SK-N-SH (cell line): Measurements from ENCODE around the gene RASGRF1. TPM values are rescaled to one million over a fixed set of nuclear protein-coding genes. Genes with fewer than 3 reads are reported as not detected.

Experiments
- CTCF ChIA-PET: fragments of 300-600, 350-600 bp; formaldehyde crosslinking; extraction: SDS; loops from one replicate; lab custom pipeline; 2021; lab: Yijun Ruan, JAX
- POLR2A ChIA-PET: fragments of 350-600 bp; sonication (Branson Sonifier 250); formaldehyde crosslinking; extraction: SDS; loops from one replicate; lab custom pipeline; 2020; ENCODE audit warnings: antibody characterized with exemption, inconsistent platforms; lab: Yijun Ruan, JAX
- DNase-seq: peaks from one replicate; pipeline ENCODE4 v3.0.0; 2012
- H2AFZ ChIP-seq: fragments of 200-600 bp; sonication (generic); 2 replicates; pipeline ENCODE4 v1.8.1; 2016; ENCODE audit warnings: antibody characterized with exemption, mild to moderate bottlenecking, low read depth
- H3F3A ChIP-seq: fragments of 200-600 bp; sonication (generic); replicated peaks from 2 replicates; pipeline ENCODE3; 2016; ENCODE audit warnings: antibody characterized with exemption, mild to moderate bottlenecking; ENCODE audit not compliant: insufficient read depth
- H3K27ac ChIP-seq, 2 experiments: fragments of 200-500 bp in 1 of 2; fragments of 200-600 bp in 1 of 2; sonication (Bioruptor generic) in 1 of 2; sonication (generic), shearing (Covaris generic) in 1 of 2; 2 replicates each; pipeline versions ENCODE4 v1.5.1 to v1.6.1; 2014 to 2016; ENCODE audit warnings: low read depth in 2 of 2, inconsistent platforms in 1 of 2, low read length in 1 of 2, mild to moderate bottlenecking in 1 of 2, mixed read lengths in 1 of 2
- H3K27me3 ChIP-seq: fragments of 200-600 bp; sonication (generic), shearing (Covaris generic); 2 replicates; pipeline ENCODE4 v1.6.1; 2016; ENCODE audit warnings: mixed run types; ENCODE audit not compliant: insufficient read depth
- H3K36me3 ChIP-seq, 2 experiments: fragments of 200-500 bp in 1 of 2; fragments of 200-600 bp in 1 of 2; sonication (Bioruptor generic) in 1 of 2; sonication (generic) in 1 of 2; replicated peaks in 1 of 2; 2 replicates each; pipeline versions ENCODE3 to v1.5.1; 2014 to 2016; ENCODE audit warnings: low read length in 1 of 2, mild to moderate bottlenecking in 1 of 2; ENCODE audit not compliant: insufficient read depth in 2 of 2, control insufficient read depth in 1 of 2
- H3K4me1 ChIP-seq, 2 experiments: fragments of 200-500 bp in 1 of 2; fragments of 200-600 bp in 1 of 2; sonication (Bioruptor generic) in 1 of 2; sonication (generic), shearing (Covaris generic) in 1 of 2; 2 replicates each; pipeline versions ENCODE4 v1.5.1 to v1.6.1; 2014 to 2016; ENCODE audit warnings: low read depth in 1 of 2, low read length in 1 of 2, mixed run types in 1 of 2; ENCODE audit not compliant: insufficient read depth in 2 of 2, control insufficient read depth in 1 of 2
- H3K4me2 ChIP-seq: fragments of 200-600 bp; sonication (generic), shearing (Covaris generic); 2 replicates; pipeline ENCODE4 v1.6.1; 2017; ENCODE audit warnings: mixed run types
- H3K4me3 ChIP-seq, 2 experiments: fragments of 200-500 bp in 1 of 2; fragments of 200-600 bp in 1 of 2; sonication (Bioruptor generic) in 1 of 2; sonication (generic), shearing (Covaris generic) in 1 of 2; 2 replicates each; pipeline versions ENCODE4 v1.5.1 to v1.8.1; 2014 to 2016; ENCODE audit warnings: low read depth in 2 of 2, inconsistent platforms in 1 of 2, low read length in 1 of 2, mild to moderate bottlenecking in 1 of 2, mixed read lengths in 1 of 2, moderate library complexity in 1 of 2
- H3K79me2 ChIP-seq: fragments of 200-600 bp; sonication (generic); 2 replicates; pipeline ENCODE4 v1.8.1; 2017; ENCODE audit warnings: mild to moderate bottlenecking; ENCODE audit not compliant: insufficient read depth
- H3K9ac ChIP-seq: fragments of 200-600 bp; sonication (generic); 2 replicates; pipeline ENCODE4 v1.6.1; 2017; ENCODE audit warnings: mixed run types
- H3K9me2 ChIP-seq: fragments of 200-600 bp; sonication (generic); 2 replicates; pipeline ENCODE4 v1.6.1; 2017; ENCODE audit warnings: mixed run types
- H3K9me3 ChIP-seq: fragments of 200-600 bp; sonication (generic); 2 replicates; pipeline ENCODE4 v1.6.1; 2017; ENCODE audit warnings: mixed run types, mild to moderate bottlenecking, moderate library complexity
- H4K20me1 ChIP-seq: fragments of 200-600 bp; sonication (generic); 2 replicates; pipeline ENCODE4 v1.6.1; 2017; ENCODE audit warnings: mild to moderate bottlenecking, mixed run types; ENCODE audit not compliant: insufficient read depth
- ELF1 ChIP-seq: IDR thresholded peaks from 2 replicates; pipeline ENCODE4 v1.4.0; 2012
- EP300 ChIP-seq, 2 experiments: IDR thresholded peaks; 2 replicates each; pipeline versions ENCODE4 v1.4.0 to v1.6.1; 2012; ENCODE audit warnings: borderline replicate concordance in 1 of 2, low read depth in 1 of 2, low read length in 1 of 2
- EZH2phosphoT487 ChIP-seq: fragments of 200-600 bp; sonication (generic); IDR thresholded peaks from 2 replicates; pipeline ENCODE4 v1.6.1; 2017; ENCODE audit warnings: low read depth, mixed run types, mild to moderate bottlenecking, antibody characterized with exemption, moderate library complexity, borderline replicate concordance
- FOXM1 ChIP-seq: IDR thresholded peaks from 2 replicates; pipeline ENCODE4 v1.4.0; 2012; ENCODE audit warnings: low read depth, mild to moderate bottlenecking
- GABPA ChIP-seq: IDR thresholded peaks from 2 replicates; pipeline ENCODE4 v1.4.0; 2012; ENCODE audit warnings: low read depth, mild to moderate bottlenecking
- GATA2 ChIP-seq: sonication (generic); formaldehyde crosslinking; IDR thresholded peaks from 2 replicates; pipeline ENCODE4 v1.5.0; 2020; ENCODE audit warnings: mild to moderate bottlenecking, missing genetic modification reagents
- NFIC ChIP-seq: IDR thresholded peaks from 2 replicates; pipeline ENCODE4 v1.4.0; 2012; ENCODE audit warnings: borderline replicate concordance
- POLR2AphosphoS5 ChIP-seq: IDR thresholded peaks from 2 replicates; pipeline ENCODE4 v1.6.1; 2012; ENCODE audit warnings: low read depth, low read length
- RAD21 ChIP-seq: IDR thresholded peaks from 2 replicates; pipeline ENCODE4 v1.6.1; 2012; ENCODE audit warnings: mild to moderate bottlenecking, low read length
- RCOR1 ChIP-seq: fragments of 150-350 bp; IDR thresholded peaks from 2 replicates; pipeline ENCODE4 v1.6.1; 2017; ENCODE audit warnings: antibody characterized with exemption, low read length
- RFX5 ChIP-seq: IDR thresholded peaks from 2 replicates; pipeline ENCODE4 v1.6.1; 2012; ENCODE audit warnings: mild to moderate bottlenecking, improper control_type of control experiment, low read length
- SIN3A ChIP-seq: IDR thresholded peaks from 2 replicates; pipeline ENCODE4 v1.6.1; 2012; ENCODE audit warnings: low read depth, mild to moderate bottlenecking, low read length, moderate library complexity, borderline replicate concordance
- TEAD4 ChIP-seq: IDR thresholded peaks from 2 replicates; pipeline ENCODE4 v1.4.0; 2012; ENCODE audit warnings: mild to moderate bottlenecking, borderline replicate concordance; ENCODE audit not compliant: insufficient read depth
- YY1 ChIP-seq: IDR thresholded peaks from 2 replicates; pipeline ENCODE4 v1.4.0; 2012; ENCODE audit warnings: low read depth, mild to moderate bottlenecking
- WGBS: methylation state at CpG from one replicate; pipeline ENCODE4 v1.1.6; 2017; ENCODE audit warnings: low lambda C conversion rate; 5-methylcytosine and 5-hydroxymethylcytosine counted together
- polyA plus RNA-seq, 3 experiments: library from polyadenylated mRNA; depleted of rRNA; stranded (reverse); fragments of >200 nt; gene quantifications; 2 replicates each; pipeline ENCODE4 v1.2.3, GENCODE V29; 2012
- TF ChIP-seq, protein P1 (sequence below): IDR thresholded peaks from 2 replicates; pipeline ENCODE4 v1.4.0; 2012; ENCODE audit warnings: low read depth, borderline replicate concordance
- TF ChIP-seq, protein P2 (sequence below): IDR thresholded peaks from 2 replicates; pipeline ENCODE4 v1.4.0; 2012; ENCODE audit warnings: low read depth, borderline replicate concordance
- TF ChIP-seq, protein P3 (sequence below): fragments of 150-350 bp; IDR thresholded peaks from 2 replicates; pipeline ENCODE4 v1.6.1; 2016; ENCODE audit warnings: mild to moderate bottlenecking, low read depth, low read length

Gene RASGRF1
- polyA plus RNA-seq, 1 of the 3 experiments (the other 2 are of a cell fraction) = 0.10 TPM

DNA sequence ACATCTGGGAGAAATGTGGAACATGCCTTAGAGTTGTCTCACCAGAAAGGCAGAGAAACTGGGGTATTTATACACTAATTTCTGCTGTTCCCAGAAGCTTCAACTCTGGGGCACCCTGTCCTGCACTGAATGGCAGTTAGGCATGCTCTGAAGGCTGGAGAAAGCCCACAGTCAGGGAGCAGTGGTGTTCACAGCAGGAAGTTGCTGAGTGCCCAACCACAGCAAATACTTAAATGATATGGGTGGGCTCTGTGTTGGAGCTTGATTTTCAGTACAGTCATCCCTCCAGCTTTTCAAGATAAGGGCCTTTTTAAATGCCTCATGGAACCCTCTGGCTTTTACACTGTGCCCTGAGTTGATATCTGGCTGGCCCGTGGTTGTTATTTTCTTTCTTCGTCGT, 38.7 kb upstream of the RASGRF1 start:
- 7% methylated on average over 3 of the region's 3 CpGs for WGBS
- Histone ChIP-seq H3K4me3 (no peak overlapping the region), H3K27ac (no peak overlapping the region), H2AFZ (no peak overlapping the region), H3K9ac (no peak overlapping the region), H3K9me2 (no peaks in the 10 kb centered on the region), H3K4me2 (no peak overlapping the region), H3K4me1 (no peaks in the 10 kb centered on the region), H3K36me3 (no peaks in the 10 kb centered on the region), H3F3A (no peaks in the 10 kb centered on the region), H3K9me3 (no peaks in the 10 kb centered on the region), H3K27me3 (no peaks in the 10 kb centered on the region), H3K79me2 (no peaks in the 10 kb centered on the region), H4K20me1 (no peaks in the 10 kb centered on the region)
- ChIA-PET CTCF (interaction anchor here (0.5 to 4.8 kb wide), 4 partner anchors 13 to 102 kb away, joined by 3 to 24 read pairs (median 7); no protein-coding TSS in a partner anchor), POLR2A (no interaction called here)
- no peak for DNase-seq
- no peak for TF ChIP-seq EP300 (IDR thresholded peaks at IDR 0.05; ENCODE audit: borderline replicate concordance in 1 of 2, low read depth in 1 of 2, low read length in 1 of 2)
- no peak for TF ChIP-seq RFX5
- TF ChIP-seq, protein P1, sequence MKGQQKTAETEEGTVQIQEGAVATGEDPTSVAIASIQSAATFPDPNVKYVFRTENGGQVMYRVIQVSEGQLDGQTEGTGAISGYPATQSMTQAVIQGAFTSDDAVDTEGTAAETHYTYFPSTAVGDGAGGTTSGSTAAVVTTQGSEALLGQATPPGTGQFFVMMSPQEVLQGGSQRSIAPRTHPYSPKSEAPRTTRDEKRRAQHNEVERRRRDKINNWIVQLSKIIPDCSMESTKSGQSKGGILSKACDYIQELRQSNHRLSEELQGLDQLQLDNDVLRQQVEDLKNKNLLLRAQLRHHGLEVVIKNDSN = no peak

DNA sequence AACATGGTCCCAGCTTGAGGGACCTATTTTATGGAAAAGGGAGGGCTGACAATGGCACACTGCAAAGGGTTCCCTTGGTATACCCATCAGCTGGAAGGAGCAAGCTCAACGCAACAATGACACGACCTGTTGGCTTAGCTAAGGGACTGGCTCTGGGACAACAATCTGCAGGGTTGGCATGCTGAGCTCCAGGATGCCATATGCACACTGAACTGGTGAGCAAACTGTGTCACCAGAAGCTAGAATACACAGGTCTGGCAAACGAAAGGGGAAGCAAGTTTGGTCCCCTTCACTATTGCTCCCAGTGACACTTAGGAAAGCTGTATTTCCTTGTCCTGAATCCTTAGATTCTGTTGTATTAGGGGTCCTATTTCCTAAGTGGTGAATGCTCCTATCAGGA, 38.0 kb upstream of the RASGRF1 start:
- POLR2A ChIA-PET = no interaction called here
- no peaks in the 10 kb centered on the region for H3F3A ChIP-seq
- no peaks in the 10 kb centered on the region for H3K79me2 ChIP-seq
- H3K4me2 ChIP-seq = no peak overlapping the region
- no peak overlapping the region for H2AFZ ChIP-seq
- H3K27me3 ChIP-seq = no peaks in the 10 kb centered on the region
- DNase-seq = no peak
- H3K9me2 ChIP-seq = no peaks in the 10 kb centered on the region
- no peaks in the 10 kb centered on the region for H3K4me1 ChIP-seq
- CTCF ChIA-PET = interaction anchor here (0.5 to 4.8 kb wide), 5 partner anchors 13 to 100 kb away, joined by 3 to 24 read pairs (median 4); no protein-coding TSS in a partner anchor
- no peaks in the 10 kb centered on the region for H3K36me3 ChIP-seq
- TF ChIP-seq YY1 (no peak), RCOR1 (no peak), SIN3A (no peak), ELF1 (no peak), RAD21 (no peak), GABPA (no peak), NFIC (no peak), FOXM1 (no peak), TEAD4 (no peak), POLR2AphosphoS5 (no peak), EZH2phosphoT487 (no peak), GATA2 (no peak)
- TF ChIP-seq, protein P2, sequence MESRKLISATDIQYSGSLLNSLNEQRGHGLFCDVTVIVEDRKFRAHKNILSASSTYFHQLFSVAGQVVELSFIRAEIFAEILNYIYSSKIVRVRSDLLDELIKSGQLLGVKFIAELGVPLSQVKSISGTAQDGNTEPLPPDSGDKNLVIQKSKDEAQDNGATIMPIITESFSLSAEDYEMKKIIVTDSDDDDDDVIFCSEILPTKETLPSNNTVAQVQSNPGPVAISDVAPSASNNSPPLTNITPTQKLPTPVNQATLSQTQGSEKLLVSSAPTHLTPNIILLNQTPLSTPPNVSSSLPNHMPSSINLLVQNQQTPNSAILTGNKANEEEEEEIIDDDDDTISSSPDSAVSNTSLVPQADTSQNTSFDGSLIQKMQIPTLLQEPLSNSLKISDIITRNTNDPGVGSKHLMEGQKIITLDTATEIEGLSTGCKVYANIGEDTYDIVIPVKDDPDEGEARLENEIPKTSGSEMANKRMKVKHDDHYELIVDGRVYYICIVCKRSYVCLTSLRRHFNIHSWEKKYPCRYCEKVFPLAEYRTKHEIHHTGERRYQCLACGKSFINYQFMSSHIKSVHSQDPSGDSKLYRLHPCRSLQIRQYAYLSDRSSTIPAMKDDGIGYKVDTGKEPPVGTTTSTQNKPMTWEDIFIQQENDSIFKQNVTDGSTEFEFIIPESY = no peak
- TF ChIP-seq, protein P3, sequence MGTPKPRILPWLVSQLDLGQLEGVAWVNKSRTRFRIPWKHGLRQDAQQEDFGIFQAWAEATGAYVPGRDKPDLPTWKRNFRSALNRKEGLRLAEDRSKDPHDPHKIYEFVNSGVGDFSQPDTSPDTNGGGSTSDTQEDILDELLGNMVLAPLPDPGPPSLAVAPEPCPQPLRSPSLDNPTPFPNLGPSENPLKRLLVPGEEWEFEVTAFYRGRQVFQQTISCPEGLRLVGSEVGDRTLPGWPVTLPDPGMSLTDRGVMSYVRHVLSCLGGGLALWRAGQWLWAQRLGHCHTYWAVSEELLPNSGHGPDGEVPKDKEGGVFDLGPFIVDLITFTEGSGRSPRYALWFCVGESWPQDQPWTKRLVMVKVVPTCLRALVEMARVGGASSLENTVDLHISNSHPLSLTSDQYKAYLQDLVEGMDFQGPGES = no peak
- H3K9ac ChIP-seq = no peak overlapping the region
- no peak overlapping the region for H3K4me3 ChIP-seq
- no peaks in the 10 kb centered on the region for H3K9me3 ChIP-seq
- H3K27ac ChIP-seq = no peak overlapping the region
- 11% methylated on average over 3 of the region's 3 CpGs for WGBS
- H4K20me1 ChIP-seq = no peaks in the 10 kb centered on the region
